Activated CD8-positive, alpha-beta T cell treated with anti-CD3 and anti-CD28 coated beads for 36 hours (primary cell): Measurements from ENCODE around the gene C1QL3. TPM values are rescaled to one million over a fixed set of nuclear protein-coding genes. Genes with fewer than 3 reads are reported as not detected.

ENCODE experiments used
- ATAC-seq: fragments of 200-7000 bp; cut with Tn5 transposase; one replicate; pipeline ENCODE4 v1.10.0; 2021; ENCODE audit warnings: mild to moderate bottlenecking, moderate library complexity
- CTCF ChIA-PET: fragments of 350-600 bp; sonication (Branson Sonifier 250); formaldehyde crosslinking; loops from one replicate; lab custom pipeline; 2021; ENCODE audit warnings: antibody characterized with exemption; lab: Charles Lee
- POLR2A ChIA-PET: fragments of 350-600 bp; sonication (Branson Sonifier 250); formaldehyde crosslinking; loops from one replicate; lab custom pipeline; 2021; ENCODE audit warnings: antibody characterized with exemption; lab: Charles Lee
- DNase-seq: peaks from one replicate; pipeline ENCODE4 v3.0.0-alpha.2; 2020
- H3K27ac Mint-ChIP-seq: one replicate; pipeline ENCODE4 v1.8.0; 2021; ENCODE audit warnings: mild to moderate bottlenecking, mixed read lengths
- H3K27me3 Mint-ChIP-seq: one replicate; pipeline ENCODE4 v1.8.0; 2021; ENCODE audit warnings: mixed read lengths
- H3K36me3 Mint-ChIP-seq: one replicate; pipeline ENCODE4 v1.8.0; 2021; ENCODE audit warnings: low read depth, mixed read lengths
- H3K4me1 Mint-ChIP-seq: one replicate; pipeline ENCODE4 v1.8.0; 2021; ENCODE audit warnings: low read depth, mixed read lengths
- H3K4me3 Mint-ChIP-seq: one replicate; pipeline ENCODE4 v1.8.0; 2021; ENCODE audit warnings: mild to moderate bottlenecking, moderate library complexity, mixed read lengths
- H3K9me3 Mint-ChIP-seq: one replicate; pipeline ENCODE4 v1.8.0; 2021; ENCODE audit warnings: mixed read lengths
- CTCF ChIP-seq: fragments of 200-600 bp; IDR thresholded peaks from one replicate; pipeline ENCODE4 v1.8.0; 2022; ENCODE audit warnings: antibody characterized with exemption, mild to moderate bottlenecking
- intact Hi-C: fragments of 100-400 bp; cut with micrococcal nuclease; formaldehyde crosslinking; loops from one replicate; pipeline ENCODE4 v1.10.0; 2022
- total RNA-seq, 2 experiments: library from RNA; stranded (reverse); gene quantifications; one replicate each; pipeline ENCODE4 v1.2.3, GENCODE V29; 2021

The C1QL3 gene
- total RNA-seq, 2 experiments from 2014 or later = 0.16 TPM; not detected in 1

GRCh38 chr10:16509996-16510395 is 11.7 kb downstream of the C1QL3 start:
- CTCF ChIA-PET = interaction anchor here (0.7 kb wide), 1 partner anchor 459 kb away, joined by 3 read pairs; no protein-coding TSS in a partner anchor
- H3K4me3 Mint-ChIP-seq = no peak overlapping the region

DNA sequence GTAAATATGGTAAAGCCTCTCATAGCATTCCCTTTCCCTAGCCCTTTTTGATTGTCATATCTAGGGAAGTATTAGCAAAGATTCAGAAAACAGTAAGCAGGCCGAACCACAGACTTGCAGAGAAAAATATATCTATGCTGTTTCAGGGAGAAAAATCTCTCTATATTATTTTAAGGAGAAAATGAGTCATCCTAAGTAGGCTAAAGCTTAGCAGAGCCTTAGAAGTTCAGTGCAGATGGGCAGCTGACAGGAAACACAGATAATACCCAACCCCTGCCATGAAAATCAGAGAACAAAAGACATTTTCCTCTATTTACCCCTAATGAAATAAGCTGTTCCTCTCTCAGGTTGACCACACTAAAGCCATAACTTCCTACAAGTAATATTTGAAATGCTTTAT is 16.5 kb downstream of the C1QL3 start:
- Mint-ChIP-seq H3K9me3 (no peaks in the 10 kb centered on the region), H3K27ac (no peak overlapping the region), H3K4me1 (no peaks in the 10 kb centered on the region), H3K27me3 (no peaks in the 10 kb centered on the region), H3K4me3 (no peak overlapping the region), H3K36me3 (peaks cover 20% of the 10 kb centered on the region)
- ATAC-seq (no peak), DNase-seq (no peak)
- TF ChIP-seq CTCF = no peak
- ChIA-PET CTCF (no interaction called here), POLR2A (no interaction called here)
- intact Hi-C loops = no loop called here

More at GRCh38 chr10:16509996-16510395, 11.7 kb downstream of the C1QL3 start:
- H3K9me3 Mint-ChIP-seq = no peaks in the 10 kb centered on the region
- POLR2A ChIA-PET = no interaction called here
- ATAC-seq = no peak
- H3K4me1 Mint-ChIP-seq = no peaks in the 10 kb centered on the region
- H3K27ac Mint-ChIP-seq = no peak overlapping the region
- H3K27me3 Mint-ChIP-seq = no peaks in the 10 kb centered on the region
- DNase-seq = no peak
- intact Hi-C loops = no loop called here
- peaks cover 15% of the 10 kb centered on the region for H3K36me3 Mint-ChIP-seq
- no peak for TF ChIP-seq CTCF

GRCh38 chr10:16497911-16498310 is 23.8 kb downstream of the C1QL3 start:
- no peak for ATAC-seq
- H3K27me3 Mint-ChIP-seq = no peaks in the 10 kb centered on the region

DNA sequence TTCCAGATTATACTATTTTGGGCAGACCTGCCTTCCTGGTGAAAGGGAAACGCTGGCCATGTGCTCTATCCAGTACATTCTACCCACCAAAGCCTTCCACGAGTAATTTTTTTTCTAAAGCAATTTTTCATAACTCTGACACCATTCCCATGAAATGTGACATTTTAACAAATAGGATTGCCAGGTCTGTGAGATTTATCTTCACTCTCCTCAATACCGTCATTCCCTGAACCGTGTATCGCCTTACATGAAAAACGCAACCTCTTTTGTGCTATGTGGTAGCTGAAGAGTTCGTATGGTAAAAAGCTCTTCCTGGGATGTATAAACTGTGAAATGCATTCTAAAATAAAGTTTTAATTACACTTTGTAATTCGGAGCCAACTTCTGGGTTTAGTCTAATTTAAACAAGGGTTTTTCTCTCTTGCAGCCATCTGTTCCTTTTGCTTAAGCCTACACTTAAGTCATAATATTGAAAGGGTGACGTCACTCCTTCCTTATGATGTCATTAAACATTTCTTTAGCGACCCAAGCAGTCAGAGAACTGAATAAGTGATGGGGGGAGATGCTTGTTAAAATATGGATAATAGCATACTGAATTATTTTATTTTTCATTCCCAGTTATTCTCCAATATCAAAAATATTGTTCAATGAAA is 27.7 kb downstream of the C1QL3 start:
- ChIA-PET CTCF (no interaction called here), POLR2A (no interaction called here)
- intact Hi-C loops = no loop called here
- no peak for TF ChIP-seq CTCF
- Mint-ChIP-seq H3K36me3 (peaks cover 34% of the 10 kb centered on the region), H3K27ac (no peak overlapping the region), H3K4me1 (no peaks in the 10 kb centered on the region), H3K27me3 (no peaks in the 10 kb centered on the region), H3K9me3 (no peaks in the 10 kb centered on the region), H3K4me3 (no peak overlapping the region)
- ATAC-seq = no peak
- no peak for DNase-seq

More at GRCh38 chr10:16497911-16498310, 23.8 kb downstream of the C1QL3 start:
- intact Hi-C loops = no loop called here
- ChIA-PET POLR2A (no interaction called here), CTCF (no interaction called here)
- no peak overlapping the region for H3K27ac Mint-ChIP-seq
- peaks cover 31% of the 10 kb centered on the region for H3K36me3 Mint-ChIP-seq
- H3K4me1 Mint-ChIP-seq = no peaks in the 10 kb centered on the region
- no peak for DNase-seq
- no peaks in the 10 kb centered on the region for H3K9me3 Mint-ChIP-seq
- H3K4me3 Mint-ChIP-seq = no peak overlapping the region
- no peak for TF ChIP-seq CTCF

- no peak for ATAC-seq
- intact Hi-C loops = no loop called here
These were observed 29.7 kb downstream of the C1QL3 start for GRCh38 chr10:16491933-16492332.

More at GRCh38 chr10:16491933-16492332, 29.7 kb downstream of the C1QL3 start:
- Mint-ChIP-seq H3K36me3 (peaks cover 36% of the 10 kb centered on the region), H3K4me3 (no peak overlapping the region), H3K4me1 (no peaks in the 10 kb centered on the region), H3K9me3 (no peaks in the 10 kb centered on the region), H3K27me3 (no peaks in the 10 kb centered on the region), H3K27ac (no peak overlapping the region)
- DNase-seq = no peak
- ChIA-PET POLR2A (no interaction called here), CTCF (no interaction called here)
- no peak for TF ChIP-seq CTCF
